Esophagus (tissue), 2 donors: ENCODE measurements around the gene RBM47. TPM values are rescaled to one million over a fixed set of nuclear protein-coding genes. Genes with fewer than 3 reads are reported as not detected.
A peak's percentile ranks its signal among the peaks of the same experiment; 100 is the strongest.
"Not testable (repeated sequence)": the region's sequence is repeated elsewhere in the genome, so short reads cannot be mapped to it uniquely, and the experiment has no call there.

ENCODE experiments used
- H3K27ac ChIP-seq, 2 donors: one replicate each; pipeline ENCODE4 v1.5.1; 2013; ENCODE audit warnings: low read depth in 2 of 2, mild to moderate bottlenecking in 2 of 2, inconsistent platforms in 1 of 2, low read length in 1 of 2, moderate library complexity in 1 of 2
- H3K27me3 ChIP-seq, 2 donors: one replicate each; pipeline ENCODE4 v1.6.1; 2013; ENCODE audit warnings: low read length in 2 of 2, control low read depth in 1 of 2, mild to moderate bottlenecking in 1 of 2; ENCODE audit not compliant: insufficient read depth in 2 of 2, control insufficient read depth in 1 of 2
- H3K36me3 ChIP-seq, 2 donors: one replicate each; pipeline ENCODE4 v1.6.1; 2013; ENCODE audit warnings: low read length in 1 of 2; ENCODE audit not compliant: control insufficient read depth in 2 of 2, insufficient read depth in 2 of 2
- H3K4me1 ChIP-seq, 2 donors: one replicate each; pipeline ENCODE4 v1.6.1; 2013; ENCODE audit warnings: low read length in 1 of 2; ENCODE audit not compliant: control insufficient read depth in 2 of 2, insufficient read depth in 2 of 2
- H3K4me3 ChIP-seq, 2 donors: one replicate each; pipeline ENCODE4 v1.5.1; 2013; ENCODE audit warnings: low read length in 2 of 2, mild to moderate bottlenecking in 2 of 2, low read depth in 1 of 2, moderate library complexity in 1 of 2
- H3K9me3 ChIP-seq, 2 donors: one replicate each; pipeline ENCODE4 v1.6.1; 2013; ENCODE audit warnings: mild to moderate bottlenecking in 2 of 2, low read depth in 1 of 2, low read length in 1 of 2, moderate library complexity in 1 of 2; ENCODE audit not compliant: control insufficient read depth in 2 of 2, insufficient read depth in 1 of 2
- WGBS, 2 donors: extraction: QIAGEN DNeasy Blood & Tissue Kit; methylation state at CpG; one replicate each; pipeline ENCODE4 v1.1.7; 2013; 5-methylcytosine and 5-hydroxymethylcytosine counted together
- polyA plus RNA-seq, 2 donors: library from polyadenylated mRNA; stranded (reverse); fragments of 200-250 nt; gene quantifications; one replicate each; pipeline ENCODE4 v1.2.3, GENCODE V29; 2013
- donor health status: healthy with polysubstance abuse.
- donor health status: Bipolar disorder and iron deficiency.

Gene RBM47
- polyA plus RNA-seq, 2 donors: 31.3 to 39.4 TPM

- H3K27me3 ChIP-seq: no peaks in the 10 kb centered on the region
- no peaks in the 10 kb centered on the region for H3K9me3 ChIP-seq
- WGBS, 2 donors: 57 to 70% methylated on average over 5 of the region's 5 CpGs
- H3K4me3 ChIP-seq: no peak overlapping the region
- H3K36me3 ChIP-seq: peaks cover 0 to 3% of the 10 kb centered on the region in 2 donors
- H3K27ac ChIP-seq: peak overlapping the region in 1 of 2 donors; percentile 46
- H3K4me1 ChIP-seq: peaks cover 0 to 4% of the 10 kb centered on the region in 2 donors
Measured at GRCh38 chr4:40559585-40560465, 69.8 kb downstream of the RBM47 start.

GRCh38 chr4:40557736-40558135 is 71.9 kb downstream of the RBM47 start:
- WGBS, 2 donors: 96% methylated on average over 2 of the region's 2 CpGs
- H3K4me3 ChIP-seq: no peak overlapping the region
- no peak overlapping the region for H3K27ac ChIP-seq
- H3K27me3 ChIP-seq: no peaks in the 10 kb centered on the region
- peaks cover 0 to 4% of the 10 kb centered on the region in 2 donors for H3K4me1 ChIP-seq
- no peaks in the 10 kb centered on the region for H3K9me3 ChIP-seq
- H3K36me3 ChIP-seq: peaks cover 0 to 3% of the 10 kb centered on the region in 2 donors

- H3K36me3 ChIP-seq: no peaks in the 10 kb centered on the region
- H3K4me1 ChIP-seq: peaks cover 0 to 7% of the 10 kb centered on the region in 2 donors
- H3K9me3 ChIP-seq: no peaks in the 10 kb centered on the region
- no peak overlapping the region for H3K4me3 ChIP-seq
- no peaks in the 10 kb centered on the region for H3K27me3 ChIP-seq
- H3K27ac ChIP-seq: peak overlapping the region; percentile 56 to 88
- WGBS, 2 donors: 78 to 82% methylated on average over 15 of the region's 15 CpGs
Measured at GRCh38 chr4:40555176-40555900, 74.3 kb downstream of the RBM47 start.

- peak overlapping the region in 1 of 2 donors; percentile 4 for H3K27ac ChIP-seq
- not testable (repeated sequence) for H3K9me3 ChIP-seq, H3K27me3 ChIP-seq, H3K4me3 ChIP-seq, H3K36me3 ChIP-seq, H3K4me1 ChIP-seq
- WGBS, 2 donors: 76 to 82% methylated on average over 12 of the region's 12 CpGs
Measured at GRCh38 chr4:40554641-40555040, 75.0 kb downstream of the RBM47 start.

GRCh38 chr4:40553995-40554394 is 75.7 kb downstream of the RBM47 start:
- Histone ChIP-seq H3K36me3 (no peaks in the 10 kb centered on the region), H3K4me1 (peaks cover 0 to 7% of the 10 kb centered on the region in 2 donors), H3K4me3 (no peak overlapping the region), H3K27ac (no peak overlapping the region), H3K9me3 (no peaks in the 10 kb centered on the region), H3K27me3 (no peaks in the 10 kb centered on the region)
- 74 to 79% methylated on average over 10 of the region's 10 CpGs for whole genome bisulfite sequencing, 2 donors

- Histone ChIP-seq H3K4me1 (peaks cover 0 to 7% of the 10 kb centered on the region in 2 donors), H3K27ac (no peak overlapping the region), H3K4me3 (no peak overlapping the region), H3K36me3 (peaks cover 0 to 6% of the 10 kb centered on the region in 2 donors), H3K9me3 (no peaks in the 10 kb centered on the region), H3K27me3 (no peaks in the 10 kb centered on the region)
- 61 to 63% methylated on average over 6 of the region's 6 CpGs for WGBS, 2 donors
Measured at GRCh38 chr4:40552536-40552935, 77.1 kb downstream of the RBM47 start.

- H3K9me3 ChIP-seq, H3K4me3 ChIP-seq, H3K36me3 ChIP-seq, H3K27me3 ChIP-seq, H3K27ac ChIP-seq, H3K4me1 ChIP-seq: not testable (repeated sequence)
- 67 to 68% methylated on average over 8 to 9 of the region's 9 CpGs for WGBS, 2 donors
Measured at GRCh38 chr4:40551568-40552136, 78.0 kb downstream of the RBM47 start.

- peak overlapping the region in 1 of 2 donors; percentile 61 for H3K27ac ChIP-seq
- WGBS, 2 donors: 5 to 6% methylated on average over 5 of the region's 5 CpGs
- H3K36me3 ChIP-seq: peaks cover 0 to 6% of the 10 kb centered on the region in 2 donors
- H3K9me3 ChIP-seq: no peaks in the 10 kb centered on the region
- no peaks in the 10 kb centered on the region for H3K27me3 ChIP-seq
- peaks cover 0 to 7% of the 10 kb centered on the region in 2 donors for H3K4me1 ChIP-seq
- H3K4me3 ChIP-seq: no peak overlapping the region
Measured at GRCh38 chr4:40550948-40551462, 78.7 kb downstream of the RBM47 start.

- peaks cover 0 to 3% of the 10 kb centered on the region in 2 donors for H3K4me1 ChIP-seq
- 68 to 79% methylated on average over 5 of the region's 5 CpGs for WGBS, 2 donors
- H3K27ac ChIP-seq: no peak overlapping the region
- peaks cover 0 to 6% of the 10 kb centered on the region in 2 donors for H3K36me3 ChIP-seq
- no peaks in the 10 kb centered on the region for H3K27me3 ChIP-seq
- no peaks in the 10 kb centered on the region for H3K9me3 ChIP-seq
- no peak overlapping the region for H3K4me3 ChIP-seq
Measured at GRCh38 chr4:40550196-40550595, 79.5 kb downstream of the RBM47 start.
